Peyer's patch (tissue), 4 donors: ENCODE data around the gene AP5S1. TPM values are rescaled to one million over a fixed set of nuclear protein-coding genes. Genes with fewer than 3 reads are reported as not detected.

Experiments used
- DNase-seq, 3 donors: peaks; one replicate each; pipeline ENCODE4 v3.0.0-alpha.2; 2017 to 2019
- H3K27ac ChIP-seq, 4 donors: fragments of 200-600 bp; sonication (generic); one replicate each; pipeline ENCODE4 v1.5.1; 2016 to 2019
- H3K27me3 ChIP-seq, 2 donors: fragments of 200-600 bp; sonication (generic); one replicate each; pipeline ENCODE4 v1.5.1; 2019
- H3K36me3 ChIP-seq, 3 donors: fragments of 200-600 bp; sonication (generic); one replicate each; pipeline ENCODE4 v1.5.1; 2016 to 2019
- H3K4me1 ChIP-seq, 4 donors: fragments of 200-600 bp; sonication (generic); one replicate each; pipeline ENCODE4 v1.5.1; 2016 to 2019
- H3K4me3 ChIP-seq, 4 donors: fragments of 200-600 bp; sonication (generic); 1 replicate in 3 of 4; 2 replicates in 1 of 4; pipeline ENCODE4 v1.5.1; 2016 to 2019; ENCODE audit warnings: mild to moderate bottlenecking in 1 of 4
- H3K9me3 ChIP-seq, 4 donors: fragments of 200-600 bp; sonication (generic); one replicate each; pipeline ENCODE4 v1.5.1; 2016 to 2019; ENCODE audit warnings: mild to moderate bottlenecking in 1 of 4
- POLR2A ChIP-seq, 2 donors: fragments of 450-650 bp; IDR thresholded peaks; one replicate each; pipeline ENCODE4 v1.5.1; 2017; ENCODE audit warnings: antibody characterized with exemption in 2 of 2, mild to moderate bottlenecking in 2 of 2, moderate library complexity in 2 of 2
- total RNA-seq, 4 donors: library from RNA; depleted of rRNA; stranded (reverse); fragments of >200 nt; gene quantifications; one replicate each; pipeline ENCODE4 v1.1.0, GENCODE V29; 2016
- TF ChIP-seq, protein P1 (sequence below), 6 experiments: fragments of 450-650 bp in 4 of 6; fragments of 200-600 bp in 2 of 6; sonication (generic) in 1 of 6; IDR thresholded peaks; one replicate each; pipeline ENCODE4 v1.5.1; 2017 to 2019; ENCODE audit warnings: antibody characterized with exemption in 6 of 6, mild to moderate bottlenecking in 3 of 6, moderate library complexity in 1 of 6

AP5S1 gene
- total RNA-seq, 4 donors from 2014 or later, result 11.6 to 26.4 (median 22.5) TPM

GRCh38 chr20:3865152-3865886 is 45.0 kb downstream of the AP5S1 start:
- no peak for DNase-seq
- Histone ChIP-seq H3K36me3 (peaks cover 0 to 82% (median 0%) of the 10 kb centered on the region in 3 donors), H3K4me1 (no peaks in the 10 kb centered on the region), H3K27me3 (no peaks in the 10 kb centered on the region), H3K27ac (no peak overlapping the region), H3K9me3 (no peaks in the 10 kb centered on the region), H3K4me3 (no peak overlapping the region)
- TF ChIP-seq, protein P1, sequence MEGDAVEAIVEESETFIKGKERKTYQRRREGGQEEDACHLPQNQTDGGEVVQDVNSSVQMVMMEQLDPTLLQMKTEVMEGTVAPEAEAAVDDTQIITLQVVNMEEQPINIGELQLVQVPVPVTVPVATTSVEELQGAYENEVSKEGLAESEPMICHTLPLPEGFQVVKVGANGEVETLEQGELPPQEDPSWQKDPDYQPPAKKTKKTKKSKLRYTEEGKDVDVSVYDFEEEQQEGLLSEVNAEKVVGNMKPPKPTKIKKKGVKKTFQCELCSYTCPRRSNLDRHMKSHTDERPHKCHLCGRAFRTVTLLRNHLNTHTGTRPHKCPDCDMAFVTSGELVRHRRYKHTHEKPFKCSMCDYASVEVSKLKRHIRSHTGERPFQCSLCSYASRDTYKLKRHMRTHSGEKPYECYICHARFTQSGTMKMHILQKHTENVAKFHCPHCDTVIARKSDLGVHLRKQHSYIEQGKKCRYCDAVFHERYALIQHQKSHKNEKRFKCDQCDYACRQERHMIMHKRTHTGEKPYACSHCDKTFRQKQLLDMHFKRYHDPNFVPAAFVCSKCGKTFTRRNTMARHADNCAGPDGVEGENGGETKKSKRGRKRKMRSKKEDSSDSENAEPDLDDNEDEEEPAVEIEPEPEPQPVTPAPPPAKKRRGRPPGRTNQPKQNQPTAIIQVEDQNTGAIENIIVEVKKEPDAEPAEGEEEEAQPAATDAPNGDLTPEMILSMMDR (IDR thresholded peaks at IDR 0.05), result no peak
- TF ChIP-seq POLR2A (IDR thresholded peaks at IDR 0.05), result no peak

- H3K27ac ChIP-seq, result no peak overlapping the region
- no peak for TF ChIP-seq POLR2A (IDR thresholded peaks at IDR 0.05)
- TF ChIP-seq, protein P1 (IDR thresholded peaks at IDR 0.05), result no peak
- no peaks in the 10 kb centered on the region for H3K4me1 ChIP-seq
- no peaks in the 10 kb centered on the region for H3K9me3 ChIP-seq
- no peak for DNase-seq
- no peak overlapping the region for H3K4me3 ChIP-seq
- no peaks in the 10 kb centered on the region for H3K27me3 ChIP-seq
- peaks cover 0 to 77% (median 0%) of the 10 kb centered on the region in 3 donors for H3K36me3 ChIP-seq
These were observed 45.6 kb downstream of the AP5S1 start for GRCh38 chr20:3865887-3866407.

- Histone ChIP-seq H3K9me3 (no peaks in the 10 kb centered on the region), H3K27ac (no peak overlapping the region), H3K4me3 (no peak overlapping the region), H3K27me3 (no peaks in the 10 kb centered on the region), H3K4me1 (no peaks in the 10 kb centered on the region), H3K36me3 (peaks cover 0 to 77% (median 0%) of the 10 kb centered on the region in 3 donors)
- TF ChIP-seq, protein P1 (IDR thresholded peaks at IDR 0.05), result no peak
- TF ChIP-seq POLR2A (IDR thresholded peaks at IDR 0.05), result no peak
- DNase-seq, result no peak
These were observed 46.1 kb downstream of the AP5S1 start for GRCh38 chr20:3866464-3866863.

- Histone ChIP-seq H3K27ac (no peak overlapping the region), H3K36me3 (peaks cover 0 to 75% (median 0%) of the 10 kb centered on the region in 3 donors), H3K9me3 (no peaks in the 10 kb centered on the region), H3K4me3 (no peak overlapping the region), H3K4me1 (no peaks in the 10 kb centered on the region), H3K27me3 (no peaks in the 10 kb centered on the region)
- DNase-seq, result no peak
- TF ChIP-seq, protein P1 (IDR thresholded peaks at IDR 0.05), result no peak
- no peak for TF ChIP-seq POLR2A (IDR thresholded peaks at IDR 0.05)
These were observed 47.5 kb downstream of the AP5S1 start for GRCh38 chr20:3867802-3868201.

DNA sequence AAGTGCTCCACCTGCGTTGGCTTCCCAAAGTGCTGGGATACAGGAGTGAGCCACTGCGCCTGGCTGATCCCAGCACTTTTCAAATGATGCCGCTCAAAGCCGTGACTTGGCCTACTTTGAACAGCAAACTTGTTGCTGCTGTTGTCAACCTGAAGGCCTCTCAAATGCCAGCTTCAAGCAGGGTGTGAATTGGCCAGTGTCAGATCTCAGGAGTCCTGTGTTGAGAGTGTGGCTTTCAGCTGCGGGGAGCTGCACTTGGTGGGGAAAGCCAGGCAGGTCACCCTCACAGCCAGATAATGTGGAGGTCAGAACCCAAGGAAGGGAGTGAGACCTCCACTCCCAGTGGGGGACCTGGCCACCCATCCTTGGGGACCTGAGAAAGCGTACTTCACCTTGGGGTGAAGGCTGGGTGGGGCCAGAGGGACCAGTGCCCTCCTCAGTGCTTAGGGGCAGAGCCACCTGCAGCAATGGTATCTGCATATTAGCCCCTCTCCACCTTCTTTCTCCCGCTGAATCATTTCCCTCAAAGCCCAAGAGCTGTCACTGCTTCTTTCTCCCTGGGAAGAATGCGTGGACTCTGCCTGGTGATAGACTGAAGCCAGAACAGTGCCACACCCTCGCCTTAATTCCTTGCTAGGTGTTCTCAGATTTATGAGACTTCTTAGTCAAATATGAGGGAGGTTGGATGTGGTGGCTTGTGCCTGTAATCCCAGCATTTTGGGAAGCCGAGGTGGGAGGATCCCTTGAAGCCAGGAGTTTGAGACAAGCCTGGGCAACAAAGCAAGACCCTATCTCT is 49.7 kb downstream of the AP5S1 start:
- no peaks in the 10 kb centered on the region for H3K4me1 ChIP-seq
- no peaks in the 10 kb centered on the region for H3K27me3 ChIP-seq
- H3K9me3 ChIP-seq, result no peaks in the 10 kb centered on the region
- TF ChIP-seq, protein P1 (IDR thresholded peaks at IDR 0.05), result no peak
- TF ChIP-seq POLR2A (IDR thresholded peaks at IDR 0.05), result no peak
- H3K4me3 ChIP-seq, result no peak overlapping the region
- no peak for DNase-seq
- peaks cover 0 to 75% (median 0%) of the 10 kb centered on the region in 3 donors for H3K36me3 ChIP-seq
- peak overlapping the region in 1 of 4 donors; percentile 21 for H3K27ac ChIP-seq
